Measurements from ENCODE around the gene PLS3.

DNA sequence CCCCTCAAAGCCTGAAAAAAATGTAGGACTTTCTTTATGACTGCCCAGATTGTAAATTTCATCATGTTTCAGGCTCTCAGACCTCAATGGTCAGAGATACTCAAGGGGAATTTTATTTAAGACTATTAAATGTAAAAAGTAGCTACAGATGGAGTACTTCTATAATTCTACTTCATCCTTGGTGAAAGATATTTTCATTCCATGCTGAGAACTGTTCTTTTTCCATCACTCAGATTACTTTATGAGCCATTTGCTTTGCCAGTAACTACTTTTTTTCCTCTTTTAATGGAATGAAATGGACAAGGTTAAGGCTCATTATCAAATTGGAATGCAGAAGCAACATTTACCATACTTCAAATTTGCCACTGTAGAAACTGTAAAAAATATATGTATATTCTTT is 38.0 kb upstream of the PLS3 start:
- TF ChIP-seq, protein P1, sequence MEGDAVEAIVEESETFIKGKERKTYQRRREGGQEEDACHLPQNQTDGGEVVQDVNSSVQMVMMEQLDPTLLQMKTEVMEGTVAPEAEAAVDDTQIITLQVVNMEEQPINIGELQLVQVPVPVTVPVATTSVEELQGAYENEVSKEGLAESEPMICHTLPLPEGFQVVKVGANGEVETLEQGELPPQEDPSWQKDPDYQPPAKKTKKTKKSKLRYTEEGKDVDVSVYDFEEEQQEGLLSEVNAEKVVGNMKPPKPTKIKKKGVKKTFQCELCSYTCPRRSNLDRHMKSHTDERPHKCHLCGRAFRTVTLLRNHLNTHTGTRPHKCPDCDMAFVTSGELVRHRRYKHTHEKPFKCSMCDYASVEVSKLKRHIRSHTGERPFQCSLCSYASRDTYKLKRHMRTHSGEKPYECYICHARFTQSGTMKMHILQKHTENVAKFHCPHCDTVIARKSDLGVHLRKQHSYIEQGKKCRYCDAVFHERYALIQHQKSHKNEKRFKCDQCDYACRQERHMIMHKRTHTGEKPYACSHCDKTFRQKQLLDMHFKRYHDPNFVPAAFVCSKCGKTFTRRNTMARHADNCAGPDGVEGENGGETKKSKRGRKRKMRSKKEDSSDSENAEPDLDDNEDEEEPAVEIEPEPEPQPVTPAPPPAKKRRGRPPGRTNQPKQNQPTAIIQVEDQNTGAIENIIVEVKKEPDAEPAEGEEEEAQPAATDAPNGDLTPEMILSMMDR (IDR thresholded peaks at IDR 0.05; ENCODE audit: insufficient read depth, low read length, poor library complexity, severe bottlenecking) = no peak
- no peak for TF ChIP-seq EZH2phosphoT487 (conservative IDR thresholded peaks at IDR 0.05; ENCODE audit: low read length)
